Measurements from ENCODE around the gene LCLAT1.

Gene LCLAT1

DNA sequence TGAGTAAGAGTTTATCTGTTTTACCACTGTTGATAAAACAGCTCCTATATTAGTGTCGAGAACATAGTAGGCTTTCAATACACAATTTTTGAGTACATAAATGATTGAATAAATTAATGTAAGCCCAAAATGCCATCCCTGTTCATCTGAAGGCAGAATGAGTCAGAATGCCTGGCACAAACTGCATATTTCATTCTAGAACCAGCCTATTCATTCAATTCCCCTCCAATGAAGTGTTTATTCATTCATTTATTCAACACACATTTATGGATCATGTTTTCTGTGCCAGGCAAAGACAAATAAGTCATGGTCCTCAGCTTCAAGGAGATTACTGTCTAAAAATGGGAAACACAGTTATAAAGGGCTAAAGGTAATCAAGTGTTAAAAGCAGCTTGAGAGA lies 22.8 kb upstream of the LCLAT1 start:
- DNase-seq (ENCODE audit: low spot score): no peak

DNA sequence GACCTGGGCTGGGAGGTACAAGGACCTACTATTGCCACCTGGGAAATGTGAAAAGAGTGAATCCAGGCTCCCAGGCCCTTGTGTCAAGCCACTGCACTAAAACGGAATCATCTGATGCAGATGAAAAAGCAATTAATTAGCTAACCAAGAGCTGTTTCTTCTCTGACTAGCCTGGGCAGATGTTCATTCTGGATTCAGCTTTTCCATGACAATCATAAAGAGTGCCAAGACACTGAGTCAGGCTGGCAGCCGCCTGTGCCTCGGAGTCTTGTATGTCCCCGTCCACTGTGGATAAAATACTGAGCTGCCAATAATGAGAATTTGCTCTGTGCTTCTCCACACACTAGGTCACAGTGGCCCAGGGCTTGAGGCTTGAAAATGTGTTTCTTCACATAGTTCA lies 21.7 kb upstream of the LCLAT1 start:
- peak; percentile 91 for DNase-seq (ENCODE audit: low spot score)

DNA sequence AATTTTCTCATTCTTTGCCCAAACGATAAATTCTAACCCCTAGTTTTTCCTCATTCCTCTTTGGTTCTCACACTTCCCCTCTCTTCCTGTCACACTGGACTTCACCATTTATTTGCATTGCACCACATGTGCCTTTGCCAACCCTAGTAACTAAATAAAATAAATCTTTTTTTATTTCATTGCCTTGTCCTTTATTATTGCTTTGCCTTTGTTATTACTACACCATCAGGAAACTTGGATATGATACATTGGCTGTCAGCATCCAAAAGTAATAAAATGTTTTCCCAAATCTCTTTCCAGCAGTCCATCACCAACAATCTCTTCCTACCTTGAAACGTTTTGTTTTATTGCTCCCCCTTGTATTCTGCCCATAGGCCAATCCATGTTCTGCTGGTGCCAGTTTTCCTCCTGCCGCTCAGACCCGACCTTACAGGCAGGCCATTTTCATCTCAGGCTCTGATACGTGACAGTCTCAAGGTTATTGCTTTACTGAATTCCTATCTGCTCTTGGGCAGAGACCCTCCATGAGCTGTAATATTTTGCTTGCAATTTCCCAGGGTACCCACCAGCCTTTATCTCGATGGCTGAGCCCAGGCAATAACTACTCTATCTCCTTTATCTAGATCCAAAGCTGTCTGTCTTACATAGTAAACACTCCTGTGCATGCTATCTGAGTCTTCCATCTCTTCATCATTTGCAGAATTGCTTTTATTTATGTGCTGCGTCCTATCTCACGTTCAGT lies 19.3 kb upstream of the LCLAT1 start:
- no peak for DNase-seq (ENCODE audit: low spot score)

DNA sequence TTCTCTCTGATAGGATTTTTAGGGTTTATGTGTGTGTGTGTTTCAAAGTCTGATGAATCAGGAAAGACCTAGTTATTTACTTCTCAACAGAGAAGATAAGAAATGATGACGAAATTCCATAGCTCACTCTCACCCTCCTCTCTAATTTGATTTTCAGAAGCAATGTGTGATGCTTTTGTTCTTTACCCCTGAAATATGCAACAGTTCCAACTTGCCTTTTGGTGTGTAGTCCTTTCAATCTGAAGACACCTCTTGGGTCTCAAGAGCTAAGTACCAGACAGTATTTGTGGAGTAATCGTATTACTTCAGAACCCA lies 18.7 kb upstream of the LCLAT1 start:
- DNase-seq (ENCODE audit: low spot score): no peak

DNA sequence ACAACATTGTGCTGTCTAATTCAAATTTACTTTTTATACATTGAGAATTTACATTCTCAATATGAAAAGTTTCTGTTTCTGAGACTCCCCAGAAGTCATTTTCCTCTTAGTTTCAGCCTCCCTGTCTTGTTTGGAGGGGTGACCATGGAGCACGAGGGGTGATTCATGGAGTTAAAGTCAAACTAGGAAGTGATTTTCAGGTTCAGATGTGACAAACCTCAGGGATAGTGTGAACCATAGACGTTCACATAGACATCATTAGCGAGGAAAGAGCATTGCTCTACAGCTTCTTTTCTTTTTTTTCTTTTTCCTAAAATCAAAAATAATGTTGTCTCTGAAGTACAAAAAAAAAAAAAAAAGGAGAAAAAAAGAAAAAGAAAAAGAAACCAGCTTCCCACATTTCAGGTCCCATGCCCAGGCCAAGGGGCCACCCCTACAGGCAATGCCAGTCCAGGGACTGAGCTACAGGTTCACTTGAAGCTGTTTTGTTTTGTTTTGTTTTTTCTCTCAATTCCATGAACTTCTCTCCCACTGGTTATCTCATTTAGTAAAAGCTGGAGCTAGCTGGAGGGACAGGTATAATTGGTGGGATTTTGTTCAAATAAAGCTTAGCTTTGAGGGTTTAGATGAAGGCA lies 18.1 kb upstream of the LCLAT1 start:
- DNase-seq (ENCODE audit: low spot score): no peak

DNA sequence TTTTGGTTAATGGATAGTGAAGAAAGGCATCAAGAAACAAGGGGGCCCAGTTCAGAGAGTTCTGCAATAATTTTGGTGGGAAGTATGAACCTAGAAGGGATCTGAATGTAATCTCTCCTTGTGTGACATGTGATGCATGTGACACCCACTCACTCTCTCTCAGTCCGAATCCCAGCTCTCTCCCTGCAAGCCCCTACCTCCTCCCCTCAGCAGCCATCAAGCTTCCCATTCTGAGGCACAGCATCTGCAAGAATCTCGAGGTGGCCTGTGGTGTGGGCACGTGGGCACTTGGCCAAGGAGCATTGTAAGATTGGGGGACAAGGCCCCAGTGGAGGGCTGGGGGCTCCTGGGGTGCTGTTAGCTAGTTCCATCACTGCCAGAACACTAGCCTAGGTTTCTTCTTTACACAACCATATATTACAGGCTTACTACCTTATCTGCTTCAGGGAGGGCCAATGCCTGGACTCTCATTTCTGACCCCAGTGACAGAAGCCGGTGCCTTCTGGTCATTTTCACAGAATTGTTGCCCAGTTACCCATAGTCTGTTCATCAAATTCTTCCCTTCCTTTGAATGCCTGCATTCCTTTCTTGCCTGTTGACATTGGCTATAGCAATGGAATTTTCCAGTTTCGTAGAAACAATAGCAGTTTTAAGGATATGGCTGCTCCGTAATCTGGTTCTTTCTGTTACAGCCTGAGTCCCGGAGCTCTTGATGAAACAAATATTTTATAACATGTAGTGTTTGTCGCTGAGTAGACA lies 13.3 kb upstream of the LCLAT1 start:
- peak; percentile 24 for DNase-seq (ENCODE audit: low spot score)

DNA sequence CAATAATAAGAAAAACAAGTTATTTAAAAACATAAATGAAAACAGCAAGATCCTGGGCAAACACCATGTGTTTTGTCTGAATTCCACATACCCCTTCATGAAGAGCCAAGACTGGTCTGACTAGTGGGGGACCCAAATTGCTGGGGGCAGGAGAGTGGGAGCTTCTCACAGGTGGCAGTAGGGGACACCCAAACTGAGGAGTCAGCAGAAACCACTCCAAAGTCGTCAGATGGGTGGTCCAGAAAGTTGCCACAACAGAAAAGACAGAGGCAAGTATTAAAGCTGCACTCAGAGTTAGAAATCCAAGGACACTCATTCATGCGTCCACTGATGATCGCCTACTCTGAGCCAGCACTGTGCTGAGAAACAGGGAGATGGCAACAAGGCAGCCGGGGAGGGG lies 12.3 kb upstream of the LCLAT1 start:
- no peak for DNase-seq (ENCODE audit: low spot score)

DNA sequence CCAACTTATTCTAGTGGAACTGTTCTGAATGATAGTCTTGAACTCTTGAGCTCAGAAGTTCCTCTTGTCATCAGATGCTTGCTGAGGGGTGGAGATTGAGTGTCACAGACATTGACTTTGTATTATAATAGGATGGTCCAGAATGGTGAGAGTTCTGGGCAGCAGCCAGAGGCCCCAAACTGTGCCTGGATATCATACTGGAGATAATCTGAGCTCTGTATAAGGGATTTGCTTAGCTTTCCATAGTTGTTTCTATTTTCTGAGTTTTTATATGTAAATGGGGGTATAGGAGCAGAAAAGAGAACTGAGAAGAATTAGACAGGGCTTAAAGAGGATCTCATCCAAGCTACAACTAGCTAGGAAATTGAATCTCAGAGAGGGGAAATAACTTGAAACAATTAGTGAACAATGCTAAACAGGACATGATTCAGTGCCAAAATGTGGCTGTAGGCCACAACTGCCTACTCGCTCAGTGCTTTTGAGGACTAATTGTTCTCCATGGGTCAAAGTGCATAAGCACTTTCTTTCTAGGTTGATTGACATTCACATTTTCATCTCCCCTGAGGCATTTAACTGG lies 10.1 kb upstream of the LCLAT1 start:
- peak; percentile 26 for DNase-seq (ENCODE audit: low spot score)

DNA sequence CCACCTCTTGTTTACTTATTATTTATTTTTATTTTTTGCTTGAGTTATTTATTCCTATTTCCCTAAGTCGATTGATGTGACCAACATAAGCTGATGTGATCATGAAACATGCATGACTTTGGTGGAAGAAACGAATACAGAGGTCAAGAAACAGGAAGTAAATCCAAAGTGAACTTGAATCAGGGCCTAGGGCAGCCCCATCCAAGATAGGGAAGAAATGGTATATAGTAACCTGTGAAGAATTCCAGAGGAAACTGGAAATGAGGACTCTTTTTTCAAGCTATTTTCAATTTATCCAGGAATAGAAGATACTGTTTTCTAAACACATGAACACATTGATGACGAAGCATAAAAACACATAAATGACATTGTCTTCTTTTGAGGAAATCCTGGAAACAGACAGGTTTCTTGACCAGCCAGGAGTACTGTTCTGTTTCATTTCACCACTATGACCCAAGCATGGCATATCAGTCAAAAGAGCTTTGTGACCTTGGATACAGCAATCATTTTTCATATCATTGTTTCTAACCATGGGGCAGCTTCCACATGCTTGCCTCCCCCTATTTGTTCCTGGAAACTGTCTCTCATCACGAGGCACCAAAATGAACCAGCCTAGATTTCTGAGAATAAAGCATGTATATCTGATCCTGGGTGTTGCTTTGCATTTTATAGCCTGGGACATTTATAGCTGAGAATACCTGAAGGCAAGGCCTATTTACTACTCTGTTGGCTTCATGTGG lies 9.1 kb upstream of the LCLAT1 start:
- no peak for DNase-seq (ENCODE audit: low spot score)

DNA sequence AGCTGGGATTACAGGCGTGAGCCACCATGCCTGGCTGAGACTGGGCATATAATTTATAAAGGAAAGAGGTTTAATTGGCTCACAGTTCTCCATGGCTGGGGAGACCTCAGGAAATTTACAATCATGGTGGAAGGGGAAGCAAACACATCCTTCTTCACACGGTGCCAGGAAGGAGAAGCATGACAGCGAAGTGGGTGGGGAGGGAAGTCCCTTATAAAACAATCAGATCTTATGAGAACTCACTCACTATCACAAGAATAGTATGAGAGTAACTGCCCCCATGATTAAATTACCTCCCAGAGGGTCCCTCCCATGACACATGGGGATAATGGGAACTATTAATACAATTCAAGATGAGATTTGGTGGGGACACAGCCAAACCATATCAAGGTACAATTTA lies 7.8 kb upstream of the LCLAT1 start:
- no peak for DNase-seq (ENCODE audit: low spot score)

DNA sequence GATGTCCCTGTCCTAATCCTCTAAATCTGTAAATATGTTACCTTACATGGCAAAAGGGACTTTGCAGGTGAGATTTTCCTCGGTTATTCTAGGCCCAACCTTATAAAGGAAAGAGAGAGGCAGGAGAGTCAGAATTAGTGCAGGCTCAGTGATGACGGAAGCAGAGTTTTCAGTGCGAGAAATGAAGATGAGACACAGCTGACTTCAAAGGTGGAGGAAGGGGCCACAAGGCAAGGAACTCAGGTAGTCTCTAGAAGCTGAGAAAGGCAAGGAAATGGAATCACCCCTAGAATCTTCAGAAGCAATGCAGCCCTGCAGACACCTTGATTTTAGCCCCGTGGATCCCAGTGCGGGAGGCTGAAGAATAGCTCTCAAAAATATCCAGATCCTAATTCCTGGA lies 7.2 kb upstream of the LCLAT1 start:
- DNase-seq (ENCODE audit: low spot score): no peak

DNA sequence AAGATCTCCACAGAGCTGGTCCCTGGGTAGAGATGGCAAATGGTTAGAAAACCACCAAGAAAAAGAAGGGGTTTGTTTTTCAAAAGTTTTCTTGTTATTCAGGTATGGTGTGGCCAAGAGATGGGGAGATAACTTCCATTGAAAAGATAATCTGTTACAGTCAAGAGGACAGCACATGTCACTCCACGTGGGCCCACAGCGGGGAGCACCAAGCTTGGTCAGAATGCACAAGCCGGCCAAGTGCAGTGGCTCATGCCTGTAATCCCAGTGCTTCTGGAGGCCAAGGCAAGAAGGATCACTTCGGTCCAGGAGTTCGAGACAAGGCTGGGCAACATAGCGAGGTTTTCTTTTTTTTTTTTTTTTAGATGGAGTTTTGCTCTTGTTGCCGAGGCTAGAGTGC lies 6.0 kb upstream of the LCLAT1 start:
- DNase-seq (ENCODE audit: low spot score): no peak

DNA sequence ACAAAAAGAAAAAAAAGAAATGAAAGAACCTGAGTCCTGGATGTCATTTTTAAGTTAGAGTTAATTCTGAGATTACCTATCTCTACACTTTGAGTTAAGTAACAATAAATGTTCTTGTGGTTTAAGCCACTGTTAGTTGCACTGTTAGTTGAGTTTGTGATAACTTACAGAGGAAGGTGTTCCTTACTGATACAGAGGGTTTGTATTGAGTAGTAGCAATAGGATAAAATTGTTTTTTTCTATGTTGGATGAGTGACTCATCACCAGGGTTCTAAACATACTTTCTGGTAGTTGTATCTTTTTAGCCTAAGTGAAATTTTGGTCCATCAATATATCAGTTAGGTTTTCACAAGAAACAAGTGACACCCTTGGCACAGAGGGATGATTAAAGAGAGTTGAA lies 4.0 kb upstream of the LCLAT1 start:
- no peak for DNase-seq (ENCODE audit: low spot score)

DNA sequence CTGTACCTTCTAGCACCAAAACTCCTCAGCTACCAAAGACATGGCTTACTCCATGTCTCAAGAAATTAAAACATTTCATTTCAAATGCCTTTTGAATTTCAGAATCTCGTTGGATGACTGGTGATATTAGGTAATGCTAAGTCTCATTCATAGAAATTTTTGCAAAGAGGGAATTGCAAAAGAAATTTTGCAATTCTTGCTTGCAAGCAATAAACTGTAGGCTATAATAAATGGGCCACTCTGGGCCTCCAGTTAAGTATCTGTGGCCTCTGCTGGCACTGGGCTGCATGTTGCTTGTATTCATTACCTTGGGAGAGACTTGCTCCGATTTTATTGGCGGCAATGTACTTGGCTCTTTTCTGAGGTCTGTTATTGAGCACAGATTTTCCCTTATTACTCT lies 2.8 kb upstream of the LCLAT1 start:
- peak; percentile 34 for DNase-seq (ENCODE audit: low spot score)

DNA sequence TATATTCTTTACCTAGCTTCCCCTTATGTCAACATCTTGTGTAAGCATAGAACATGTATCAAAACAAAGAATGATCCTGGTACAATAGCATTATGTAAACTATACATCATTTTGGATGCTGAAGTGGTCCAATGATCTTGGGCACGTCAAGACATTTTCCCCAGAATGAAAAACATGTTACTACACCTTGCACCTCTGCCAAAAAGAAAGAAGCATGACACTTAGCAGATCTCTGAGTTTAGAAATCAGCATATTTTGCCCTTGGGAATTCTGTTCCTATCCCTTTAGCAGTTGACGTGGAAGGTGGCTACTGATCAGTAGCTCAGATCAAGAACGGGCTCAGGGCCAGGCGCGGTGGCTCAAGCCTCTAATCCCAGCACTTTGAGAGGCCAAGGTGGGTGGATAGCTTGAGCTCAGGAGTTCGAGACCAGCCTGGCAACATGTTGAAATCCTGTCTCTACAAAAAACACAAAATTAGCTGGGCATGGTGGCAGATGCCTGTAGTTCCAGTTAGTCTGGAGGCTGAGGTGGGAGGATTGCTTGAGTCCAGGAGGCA lies 1.7 kb upstream of the LCLAT1 start:
- DNase-seq (ENCODE audit: low spot score): no peak

DNA sequence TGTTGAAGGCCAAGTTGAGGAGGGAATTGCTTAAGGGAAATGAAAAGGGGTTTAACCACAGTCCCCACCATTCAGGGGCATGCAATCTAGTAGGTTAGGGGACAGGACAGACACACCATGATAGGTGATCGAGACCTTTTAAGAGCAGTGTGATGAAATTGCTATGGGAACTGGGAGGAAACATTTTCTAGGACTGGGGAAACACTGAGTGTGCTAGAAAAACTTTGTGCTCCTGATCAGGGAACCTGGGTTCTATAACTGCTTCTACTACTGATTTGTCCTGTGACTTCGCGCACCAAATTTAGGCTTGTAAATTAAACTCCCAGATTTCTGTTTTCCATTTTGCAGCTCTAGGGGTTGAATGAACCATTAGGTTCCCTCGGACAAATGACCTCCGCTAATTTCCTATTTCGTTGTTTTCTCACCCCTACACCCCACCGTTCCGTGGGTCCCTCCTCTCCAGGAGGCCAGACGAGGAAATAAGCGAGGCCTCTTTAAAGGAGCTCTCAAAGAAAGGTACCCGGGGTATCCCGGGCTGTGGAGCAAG lies 371 bp upstream of the LCLAT1 start:
- peak; percentile 14 for DNase-seq (ENCODE audit: low spot score)

DNA sequence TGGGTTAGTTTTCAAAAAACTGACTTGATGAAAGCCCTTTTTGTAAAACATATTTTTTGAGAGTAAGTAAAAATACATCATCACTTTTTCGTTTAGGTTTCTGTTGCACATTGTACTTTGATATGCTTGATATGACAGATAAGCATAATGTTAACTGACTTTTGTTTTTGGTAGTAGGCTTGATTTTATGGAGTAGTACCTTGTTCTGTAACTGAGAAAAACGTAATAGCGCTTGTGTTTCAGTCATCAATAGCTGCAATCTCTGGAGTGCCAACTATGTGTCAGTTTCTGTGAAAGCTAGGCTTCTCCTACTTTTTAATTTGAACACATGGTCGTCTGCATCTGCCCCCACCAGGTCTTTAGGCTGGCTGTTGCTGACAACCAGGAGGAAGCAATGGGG lies 1.3 kb downstream of the LCLAT1 start:
- DNase-seq (ENCODE audit: low spot score): no peak

DNA sequence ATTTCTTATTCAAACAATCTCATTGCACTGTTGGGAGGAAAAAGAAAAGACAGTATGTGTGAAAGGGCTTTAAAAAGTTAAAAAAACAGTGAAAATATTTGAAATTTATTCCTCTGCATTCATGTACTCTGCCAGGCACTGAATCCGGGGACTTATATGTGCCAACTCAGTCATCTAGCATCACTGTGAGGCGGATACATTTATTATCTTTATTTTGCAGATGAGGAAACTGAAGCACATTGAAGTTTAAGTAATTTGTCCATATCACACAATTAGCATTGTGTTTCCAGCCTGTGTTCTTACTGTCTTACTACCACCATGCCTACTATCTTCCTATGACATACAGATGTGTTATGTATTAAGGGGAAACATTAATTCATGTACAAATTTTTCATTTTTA lies 1.8 kb downstream of the LCLAT1 start:
- DNase-seq (ENCODE audit: low spot score): no peak

DNA sequence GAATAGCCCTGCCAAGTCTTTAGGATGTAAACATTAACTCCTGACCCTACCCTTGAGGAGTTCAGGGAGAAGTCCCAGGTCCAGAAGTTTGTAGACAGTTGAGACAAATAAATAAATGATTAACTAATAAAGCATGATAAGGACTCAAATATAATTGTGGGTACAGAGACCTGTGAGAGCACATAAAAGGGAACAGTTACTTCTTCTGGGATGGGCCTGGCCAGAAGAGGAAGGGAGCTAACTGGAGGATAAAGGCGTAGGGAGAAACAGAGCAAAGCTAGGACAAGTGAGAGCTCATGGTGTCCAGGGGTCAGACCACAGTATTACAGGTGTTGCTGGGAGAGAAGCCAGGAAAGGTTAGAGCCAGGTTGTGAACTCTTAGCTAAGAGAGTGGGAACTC lies 3.0 kb downstream of the LCLAT1 start:
- no peak for DNase-seq (ENCODE audit: low spot score)

DNA sequence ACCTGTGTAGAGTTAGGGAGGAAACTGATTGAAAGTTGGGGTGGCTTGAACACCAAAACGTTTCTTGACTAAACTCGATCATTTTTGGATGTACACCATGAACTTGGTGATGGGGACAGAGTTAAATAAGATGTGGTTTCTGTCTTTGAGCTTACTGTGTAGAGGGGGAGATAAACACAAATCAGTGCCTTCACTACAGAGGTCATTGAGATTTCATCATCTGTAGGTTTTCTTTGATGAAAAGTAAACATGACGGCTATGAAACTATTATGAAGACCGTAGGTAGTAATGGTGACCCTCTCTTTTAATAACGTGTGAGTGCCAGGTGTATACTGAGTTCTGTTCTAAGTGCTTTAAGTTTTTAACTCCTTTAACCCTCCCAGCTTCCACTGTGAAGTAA lies 6.5 kb downstream of the LCLAT1 start:
- DNase-seq (ENCODE audit: low spot score): no peak

DNA sequence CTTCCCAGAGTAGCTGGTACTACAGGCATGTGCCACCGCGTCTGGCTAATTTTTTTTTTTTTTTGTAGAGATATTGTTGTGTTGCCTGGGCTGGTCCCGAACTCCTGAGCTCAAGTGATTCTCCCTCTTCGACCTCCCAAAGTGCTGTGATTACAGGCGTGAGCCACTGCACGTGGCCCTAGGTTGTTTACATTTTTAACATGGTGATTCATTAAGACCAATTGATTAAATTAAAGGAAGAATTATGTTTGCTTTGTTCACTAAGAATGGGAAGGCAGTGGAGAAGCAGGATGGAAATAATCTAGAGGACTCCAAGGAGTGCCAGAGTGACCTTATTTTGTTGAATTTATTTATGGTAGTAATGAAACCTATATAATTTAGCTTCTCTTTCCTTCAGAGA lies 7.5 kb downstream of the LCLAT1 start:
- no peak for DNase-seq (ENCODE audit: low spot score)
